Liver (tissue), 9 donors: Measurements from ENCODE around the gene SLC5A2. TPM values are rescaled to one million over a fixed set of nuclear protein-coding genes. Genes with fewer than 3 reads are reported as not detected.

Source experiments
- DNase-seq: peaks from one replicate; pipeline ENCODE4 v3.0.0-alpha.2; 2017; ENCODE audit warnings: low spot score
- H3K27ac ChIP-seq, 2 donors: one replicate each; pipeline ENCODE4 v1.7.0; 2013; ENCODE audit warnings: inconsistent platforms in 2 of 2, low read length in 2 of 2, control low read depth in 1 of 2, low read depth in 1 of 2, mild to moderate bottlenecking in 1 of 2
- H3K27me3 ChIP-seq, 4 donors: one replicate each; pipeline versions ENCODE4 v1.6.1 to v1.7.0; 2013; ENCODE audit warnings: low read length in 3 of 4, inconsistent platforms in 1 of 4, mild to moderate bottlenecking in 1 of 4, moderate library complexity in 1 of 4; ENCODE audit not compliant: control insufficient read depth in 4 of 4, insufficient read depth in 4 of 4
- H3K36me3 ChIP-seq, 4 donors: one replicate each; pipeline versions ENCODE4 v1.6.1 to v1.7.0; 2013; ENCODE audit warnings: low read length in 3 of 4, mild to moderate bottlenecking in 3 of 4, low read depth in 1 of 4, moderate library complexity in 1 of 4; ENCODE audit not compliant: control insufficient read depth in 4 of 4, insufficient read depth in 3 of 4
- H3K4me1 ChIP-seq, 4 donors: one replicate each; pipeline versions ENCODE4 v1.6.1 to v1.7.0; 2013; ENCODE audit warnings: low read length in 3 of 4, mild to moderate bottlenecking in 3 of 4, moderate library complexity in 1 of 4; ENCODE audit not compliant: control insufficient read depth in 4 of 4, insufficient read depth in 4 of 4
- H3K4me3 ChIP-seq, 3 donors: one replicate each; pipeline versions ENCODE4 v1.6.1 to v1.7.0; 2013; ENCODE audit warnings: low read length in 3 of 3, control low read depth in 1 of 3, low read depth in 1 of 3, mild to moderate bottlenecking in 1 of 3
- H3K9ac ChIP-seq, 2 donors: one replicate each; pipeline ENCODE4 v1.7.0; 2013; ENCODE audit warnings: low read length in 2 of 2, mild to moderate bottlenecking in 2 of 2, moderate library complexity in 2 of 2, control low read depth in 1 of 2, low read depth in 1 of 2
- H3K9me3 ChIP-seq, 4 donors: one replicate each; pipeline versions ENCODE4 v1.6.1 to v1.7.0; 2013; ENCODE audit warnings: low read length in 3 of 4; ENCODE audit not compliant: control insufficient read depth in 4 of 4
- EGR1 ChIP-seq, 2 donors: IDR thresholded peaks; 2 replicates each; pipeline ENCODE4 v1.6.1; 2016 to 2018; ENCODE audit warnings: antibody characterized with exemption in 2 of 2, low read depth in 2 of 2
- FOXA2 ChIP-seq: IDR thresholded peaks from 2 replicates; pipeline ENCODE4 v1.6.1; 2016; ENCODE audit warnings: antibody characterized with exemption
- GABPA ChIP-seq, 2 donors: IDR thresholded peaks in 1 of 2; conservative IDR thresholded peaks in 1 of 2; 2 replicates each; pipeline ENCODE4 v1.6.1; 2016; ENCODE audit warnings: antibody characterized with exemption in 2 of 2, mild to moderate bottlenecking in 1 of 2, moderate library complexity in 1 of 2
- HNF4G ChIP-seq: IDR thresholded peaks from 2 replicates; pipeline ENCODE4 v1.6.1; 2016; ENCODE audit warnings: antibody characterized with exemption
- JUND ChIP-seq, 2 donors: IDR thresholded peaks; 2 replicates each; pipeline ENCODE4 v1.6.1; 2016; ENCODE audit warnings: antibody characterized with exemption in 2 of 2
- MAX ChIP-seq: IDR thresholded peaks from 2 replicates; pipeline ENCODE4 v1.6.1; 2016; ENCODE audit warnings: antibody characterized with exemption
- NR2F2 ChIP-seq: IDR thresholded peaks from 2 replicates; pipeline ENCODE4 v1.6.1; 2016; ENCODE audit warnings: antibody characterized with exemption
- RAD21 ChIP-seq, 2 donors: IDR thresholded peaks; 2 replicates each; pipeline ENCODE4 v1.6.1; 2016; ENCODE audit warnings: antibody characterized with exemption in 2 of 2, mild to moderate bottlenecking in 2 of 2
- RXRA ChIP-seq, 2 donors: IDR thresholded peaks; 2 replicates each; pipeline ENCODE4 v1.6.1; 2017 to 2018; ENCODE audit warnings: antibody characterized with exemption in 2 of 2, mild to moderate bottlenecking in 1 of 2
- SP1 ChIP-seq: IDR thresholded peaks from 2 replicates; pipeline ENCODE4 v1.6.1; 2018; ENCODE audit warnings: antibody characterized with exemption, mild to moderate bottlenecking
- TAF1 ChIP-seq: conservative IDR thresholded peaks from 2 replicates; pipeline ENCODE4 v1.6.1; 2016; ENCODE audit warnings: antibody characterized with exemption, mild to moderate bottlenecking
- YY1 ChIP-seq: IDR thresholded peaks from 2 replicates; pipeline ENCODE4 v1.6.1; 2016; ENCODE audit warnings: antibody characterized with exemption, mild to moderate bottlenecking
- WGBS: extraction: QIAGEN DNeasy Blood & Tissue Kit; methylation state at CpG from one replicate; pipeline ENCODE4 v1.1.7; 2013; 5-methylcytosine and 5-hydroxymethylcytosine counted together
- polyA plus RNA-seq, 2 donors: library from polyadenylated mRNA; stranded (reverse) in 1 of 2; unstranded in 1 of 2; fragments of 200-250 nt in 1 of 2; fragments of >200 nt in 1 of 2; fragmentation: Nextera tagmentation in 1 of 2; extraction: Ambion mirVana in 1 of 2; gene quantifications; one replicate each; pipeline versions ENCODE4 v1.2.1 to v1.2.3, GENCODE V29; 2013 to 2015
- total RNA-seq, 2 donors: library from RNA; depleted of rRNA; stranded (reverse); fragments of >200 nt; gene quantifications; one replicate each; pipeline ENCODE4 v1.2.3, GENCODE V29; 2014
- TF ChIP-seq, protein P1 (sequence below): IDR thresholded peaks from 2 replicates; pipeline ENCODE4 v1.6.1; 2016; ENCODE audit warnings: antibody characterized with exemption, mild to moderate bottlenecking
- donor health status: healthy.
- donor health status: healthy.
- donor health status: healthy.
- donor health status: healthy.
- donor health status: healthy.

SLC5A2 gene
- total and polyA plus RNA-seq, 4 donors, result 0.14 to 8.1 (median 0.93) TPM; not detected in 1

GRCh38 chr16:31473264-31473984 is 9.5 kb upstream of the SLC5A2 start (continued):
- TF ChIP-seq, protein P1, sequence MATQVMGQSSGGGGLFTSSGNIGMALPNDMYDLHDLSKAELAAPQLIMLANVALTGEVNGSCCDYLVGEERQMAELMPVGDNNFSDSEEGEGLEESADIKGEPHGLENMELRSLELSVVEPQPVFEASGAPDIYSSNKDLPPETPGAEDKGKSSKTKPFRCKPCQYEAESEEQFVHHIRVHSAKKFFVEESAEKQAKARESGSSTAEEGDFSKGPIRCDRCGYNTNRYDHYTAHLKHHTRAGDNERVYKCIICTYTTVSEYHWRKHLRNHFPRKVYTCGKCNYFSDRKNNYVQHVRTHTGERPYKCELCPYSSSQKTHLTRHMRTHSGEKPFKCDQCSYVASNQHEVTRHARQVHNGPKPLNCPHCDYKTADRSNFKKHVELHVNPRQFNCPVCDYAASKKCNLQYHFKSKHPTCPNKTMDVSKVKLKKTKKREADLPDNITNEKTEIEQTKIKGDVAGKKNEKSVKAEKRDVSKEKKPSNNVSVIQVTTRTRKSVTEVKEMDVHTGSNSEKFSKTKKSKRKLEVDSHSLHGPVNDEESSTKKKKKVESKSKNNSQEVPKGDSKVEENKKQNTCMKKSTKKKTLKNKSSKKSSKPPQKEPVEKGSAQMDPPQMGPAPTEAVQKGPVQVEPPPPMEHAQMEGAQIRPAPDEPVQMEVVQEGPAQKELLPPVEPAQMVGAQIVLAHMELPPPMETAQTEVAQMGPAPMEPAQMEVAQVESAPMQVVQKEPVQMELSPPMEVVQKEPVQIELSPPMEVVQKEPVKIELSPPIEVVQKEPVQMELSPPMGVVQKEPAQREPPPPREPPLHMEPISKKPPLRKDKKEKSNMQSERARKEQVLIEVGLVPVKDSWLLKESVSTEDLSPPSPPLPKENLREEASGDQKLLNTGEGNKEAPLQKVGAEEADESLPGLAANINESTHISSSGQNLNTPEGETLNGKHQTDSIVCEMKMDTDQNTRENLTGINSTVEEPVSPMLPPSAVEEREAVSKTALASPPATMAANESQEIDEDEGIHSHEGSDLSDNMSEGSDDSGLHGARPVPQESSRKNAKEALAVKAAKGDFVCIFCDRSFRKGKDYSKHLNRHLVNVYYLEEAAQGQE, result no peak
- TF ChIP-seq HNF4G (no peak), TAF1 (no peak), RXRA (IDR thresholded peaks at IDR 0.05) (no peak)

- no peak for DNase-seq
- Histone ChIP-seq H3K36me3 (no peaks in the 10 kb centered on the region), H3K4me1 (peaks cover 8 to 36% (median 24%) of the 10 kb centered on the region in 4 donors), H3K27ac (no peak overlapping the region), H3K27me3 (no peaks in the 10 kb centered on the region), H3K9me3 (no peaks in the 10 kb centered on the region), H3K9ac (no peak overlapping the region), H3K4me3 (no peak overlapping the region)
- TF ChIP-seq EGR1 (IDR thresholded peaks at IDR 0.05; ENCODE audit: low read depth in 2 of 2), result no peak
- TF ChIP-seq FOXA2, result no peak
- TF ChIP-seq GABPA (IDR thresholded peaks at IDR 0.05 in 1 of 2, conservative IDR thresholded peaks at IDR 0.05 in 1 of 2), result no peak
- TF ChIP-seq HNF4G, result no peak
- TF ChIP-seq NR2F2, result no peak
- no peak for TF ChIP-seq JUND (IDR thresholded peaks at IDR 0.05)
- TF ChIP-seq, protein P1, result no peak
- TF ChIP-seq YY1, result no peak
- no peak for TF ChIP-seq RAD21 (IDR thresholded peaks at IDR 0.05)
- TF ChIP-seq MAX, result no peak
- TF ChIP-seq SP1, result no peak
- 82% methylated on average over 12 of the region's 12 CpGs for WGBS
Observed at GRCh38 chr16:31474173-31474714, 8.7 kb upstream of the SLC5A2 start.
